HCT116 (cell line): ENCODE data around the gene CD33. TPM values are rescaled to one million over a fixed set of nuclear protein-coding genes. Genes with fewer than 3 reads are reported as not detected.

ENCODE experiments used
- ATAC-seq: fragments of 200-7000 bp; cut with Tn5 transposase; 2 replicates; pipeline ENCODE4 v1.9.1; 2020; ENCODE audit warnings: mild to moderate bottlenecking, moderate library complexity
- BruUV-seq: library from RNA; stranded (reverse); fragments of 400-500 nt; replicated peaks from 2 replicates; lab custom pipeline; 2021; lab: Mats Ljungman, UMichigan
- CTCF ChIA-PET: fragments of 300-600 bp; sonication (Branson Sonifier 250); formaldehyde crosslinking; loops from one replicate; lab custom pipeline; 2021; ENCODE audit warnings: antibody characterized with exemption; lab: Charles Lee
- POLR2A ChIA-PET: fragments of 300-600, 350-600 bp; sonication (Branson Sonifier 250); formaldehyde crosslinking; loops from one replicate; lab custom pipeline; 2021; ENCODE audit warnings: antibody characterized with exemption; lab: Charles Lee
- RAD21 ChIA-PET, 2 experiments: fragments of 300-600 bp; sonication (Branson Sonifier 250); formaldehyde crosslinking; loops; one replicate each; lab custom pipeline; 2023; ENCODE audit warnings: low total read pairs in 2 of 2; ENCODE audit not compliant: uncharacterized antibody in 2 of 2, unreplicated experiment in 2 of 2, low non-redundant PET in 1 of 2; lab: Charles Lee
- DNase-seq: peaks from one replicate; pipeline ENCODE4 v3.0.0-alpha.2; 2010; ENCODE audit warnings: low read depth, low spot score
- H2AFZ ChIP-seq: fragments of 200-600 bp; shearing (Covaris generic), sonication (generic); 2 replicates; pipeline ENCODE4 v1.6.1; 2017; ENCODE audit warnings: low read depth, mixed run types, mixed read lengths, antibody characterized with exemption, low read length; ENCODE audit not compliant: poor library complexity, severe bottlenecking
- H3K27ac ChIP-seq: 2 replicates; pipeline ENCODE4 v1.5.1; 2012; ENCODE audit warnings: low read depth, low read length
- H3K27me3 ChIP-seq: fragments of 200-600 bp; sonication (generic); 2 replicates; pipeline ENCODE4 v1.6.1; 2016; ENCODE audit warnings: mixed run types, low read length, mixed read lengths; ENCODE audit not compliant: insufficient read depth
- H3K36me3 ChIP-seq, 2 experiments: fragments of 200-500 bp in 1 of 2; fragments of 200-600 bp in 1 of 2; sonication (Bioruptor generic) in 1 of 2; sonication (generic) in 1 of 2; 2 replicates each; pipeline versions ENCODE4 v1.5.1 to v1.6.1; 2014 to 2016; ENCODE audit warnings: low read length in 2 of 2, inconsistent platforms in 1 of 2, mixed read lengths in 1 of 2, mixed run types in 1 of 2; ENCODE audit not compliant: insufficient read depth in 2 of 2, control insufficient read depth in 1 of 2
- H3K4me1 ChIP-seq, 2 experiments: fragments of 200-600 bp in 1 of 2; sonication (generic) in 1 of 2; 2 replicates each; pipeline versions ENCODE4 v1.5.1 to v1.6.1; 2012 to 2017; ENCODE audit warnings: low read length in 2 of 2, inconsistent platforms in 1 of 2, mild to moderate bottlenecking in 1 of 2, mixed read lengths in 1 of 2, mixed run types in 1 of 2, moderate library complexity in 1 of 2; ENCODE audit not compliant: insufficient read depth in 2 of 2, control insufficient read depth in 1 of 2
- H3K4me2 ChIP-seq: fragments of 200-600 bp; sonication (generic); 2 replicates; pipeline ENCODE4 v1.6.1; 2017; ENCODE audit warnings: mixed run types, low read length, mixed read lengths
- H3K4me3 ChIP-seq, 2 experiments: fragments of 200-600 bp in 1 of 2; sonication (generic) in 1 of 2; replicated peaks in 1 of 2; 2 replicates each; pipeline ENCODE4 v1.5.1; 2011 to 2016; ENCODE audit warnings: low read length in 2 of 2, control low read depth in 1 of 2, low read depth in 1 of 2, mild to moderate bottlenecking in 1 of 2, mixed read lengths in 1 of 2, mixed run types in 1 of 2
- H3K79me2 ChIP-seq: fragments of 200-600 bp; sonication (generic); 2 replicates; pipeline ENCODE4 v1.6.1; 2017; ENCODE audit warnings: mild to moderate bottlenecking, mixed run types, low read length, moderate library complexity, mixed read lengths; ENCODE audit not compliant: insufficient read depth
- H3K9ac ChIP-seq: fragments of 200-600 bp; sonication (generic); 2 replicates; pipeline ENCODE4 v1.6.1; 2016; ENCODE audit warnings: low read length, mixed read lengths
- H3K9me2 ChIP-seq: fragments of 200-600 bp; sonication (generic), shearing (Covaris generic); 2 replicates; pipeline ENCODE4 v1.6.1; 2017; ENCODE audit warnings: mixed run types, mild to moderate bottlenecking, moderate library complexity; ENCODE audit not compliant: insufficient read depth
- H3K9me3 ChIP-seq, 2 experiments: fragments of 200-500 bp in 1 of 2; fragments of 200-600 bp in 1 of 2; sonication (Bioruptor generic) in 1 of 2; sonication (generic) in 1 of 2; 2 replicates each; pipeline ENCODE4 v1.6.1; 2014 to 2017; ENCODE audit warnings: low read length in 2 of 2, mixed read lengths in 2 of 2, inconsistent platforms in 1 of 2, low read depth in 1 of 2, mild to moderate bottlenecking in 1 of 2, mixed run types in 1 of 2, moderate library complexity in 1 of 2; ENCODE audit not compliant: control insufficient read depth in 1 of 2, insufficient read depth in 1 of 2
- H4K20me1 ChIP-seq: fragments of 200-600 bp; sonication (generic), shearing (Covaris generic); 2 replicates; pipeline ENCODE4 v1.6.1; 2017; ENCODE audit warnings: mixed run types, mild to moderate bottlenecking, moderate library complexity; ENCODE audit not compliant: insufficient read depth
- CBX3 ChIP-seq: IDR thresholded peaks from 2 replicates; pipeline ENCODE4 v1.6.1; 2012; ENCODE audit warnings: low read depth
- CEBPB ChIP-seq: IDR thresholded peaks from 2 replicates; pipeline ENCODE4 v1.6.1; 2012; ENCODE audit warnings: low read depth
- ELF1 ChIP-seq: IDR thresholded peaks from 2 replicates; pipeline ENCODE4 v1.6.1; 2012; ENCODE audit warnings: low read depth, borderline replicate concordance
- EZH2 ChIP-seq: fragments of 200-600 bp; sonication (generic); IDR thresholded peaks from 2 replicates; pipeline ENCODE4 v1.6.1; 2017; ENCODE audit warnings: antibody characterized with exemption, mixed run types
- JUND ChIP-seq: IDR thresholded peaks from 2 replicates; pipeline ENCODE4 v1.6.1; 2012
- POLR2AphosphoS5 ChIP-seq: IDR thresholded peaks from 2 replicates; pipeline ENCODE4 v1.6.1; 2011; ENCODE audit warnings: mild to moderate bottlenecking, low read depth, low read length, moderate library complexity
- REST ChIP-seq: IDR thresholded peaks from 2 replicates; pipeline ENCODE4 v1.6.1; 2012; ENCODE audit warnings: low read depth
- SRF ChIP-seq: IDR thresholded peaks from 2 replicates; pipeline ENCODE4 v1.6.1; 2012; ENCODE audit warnings: low read depth
- ZFX ChIP-seq: fragments of 450-650 bp; IDR thresholded peaks from 2 replicates; pipeline ENCODE4 v1.6.1; 2017
- intact Hi-C: fragments of 100-400 bp; cut with micrococcal nuclease; formaldehyde crosslinking; loops from 2 replicates; pipeline ENCODE4 v1.10.0; 2022
- total RNA-seq: library from RNA; stranded (reverse); gene quantifications from one replicate; pipeline ENCODE4 v1.2.1, GENCODE V29; 2021; ENCODE audit not compliant: unreplicated experiment
- TF ChIP-seq, protein P1 (sequence below), 3 experiments: fragments of 200-600 bp in 1 of 3; sonication (generic) in 1 of 3; IDR thresholded peaks in 2 of 3; conservative IDR thresholded peaks in 1 of 3; 2 replicates each; pipeline ENCODE4 v1.5.1; 2012 to 2017; ENCODE audit warnings: low read depth in 2 of 3, low read length in 2 of 3, antibody characterized with exemption in 1 of 3, borderline replicate concordance in 1 of 3, control low read depth in 1 of 3, mild to moderate bottlenecking in 1 of 3, mixed read lengths in 1 of 3, mixed run types in 1 of 3, moderate library complexity in 1 of 3; ENCODE audit not compliant: insufficient read depth in 1 of 3
- TF ChIP-seq, protein P2 (sequence below): IDR thresholded peaks from 2 replicates; pipeline ENCODE4 v1.6.1; 2011; ENCODE audit warnings: mild to moderate bottlenecking, low read length, moderate library complexity; ENCODE audit not compliant: insufficient replicate concordance; ENCODE audit errors: extremely low read depth

CD33 gene
- total RNA-seq, 1 experiment from 2014 or later: 3.1 TPM

DNA sequence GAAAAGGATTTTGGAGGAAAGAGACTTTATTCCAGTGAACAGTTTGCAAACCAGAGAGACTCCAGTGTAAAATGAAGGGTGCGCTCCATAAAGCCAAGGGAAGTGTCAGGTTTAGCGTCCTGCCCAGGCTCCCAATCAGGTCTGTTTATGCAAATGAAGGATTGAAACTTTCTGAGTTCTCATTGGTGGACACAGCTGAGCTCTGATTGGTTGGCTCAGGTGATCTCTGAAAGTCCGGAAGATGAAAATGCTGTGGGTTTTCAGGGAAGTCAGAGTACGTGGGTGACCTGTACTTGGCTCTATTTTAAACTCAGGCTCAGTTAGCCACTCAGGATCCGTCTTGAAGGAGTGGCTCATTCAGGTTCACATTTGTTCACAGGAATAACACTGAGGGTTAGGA is 28.7 kb upstream of the CD33 start:
- no TSS peak for BruUV-seq
- H3K9ac ChIP-seq: no peak overlapping the region
- H3K79me2 ChIP-seq: no peaks in the 10 kb centered on the region
- no peaks in the 10 kb centered on the region for H4K20me1 ChIP-seq
- ChIA-PET RAD21 (no interaction called here), CTCF (no interaction called here)
- DNase-seq: no peak
- no peak overlapping the region for H3K4me2 ChIP-seq
- H3K9me2 ChIP-seq: no peaks in the 10 kb centered on the region
- no peak overlapping the region for H2AFZ ChIP-seq
- no peak overlapping the region for H3K4me3 ChIP-seq
- no peak for ATAC-seq
- H3K36me3 ChIP-seq: no peaks in the 10 kb centered on the region
- H3K4me1 ChIP-seq: peaks cover 9 to 14% of the 10 kb centered on the region in 2 experiments; a peak in 3 of 4 replicates
- no peaks in the 10 kb centered on the region for H3K9me3 ChIP-seq
- TF ChIP-seq, protein P1, sequence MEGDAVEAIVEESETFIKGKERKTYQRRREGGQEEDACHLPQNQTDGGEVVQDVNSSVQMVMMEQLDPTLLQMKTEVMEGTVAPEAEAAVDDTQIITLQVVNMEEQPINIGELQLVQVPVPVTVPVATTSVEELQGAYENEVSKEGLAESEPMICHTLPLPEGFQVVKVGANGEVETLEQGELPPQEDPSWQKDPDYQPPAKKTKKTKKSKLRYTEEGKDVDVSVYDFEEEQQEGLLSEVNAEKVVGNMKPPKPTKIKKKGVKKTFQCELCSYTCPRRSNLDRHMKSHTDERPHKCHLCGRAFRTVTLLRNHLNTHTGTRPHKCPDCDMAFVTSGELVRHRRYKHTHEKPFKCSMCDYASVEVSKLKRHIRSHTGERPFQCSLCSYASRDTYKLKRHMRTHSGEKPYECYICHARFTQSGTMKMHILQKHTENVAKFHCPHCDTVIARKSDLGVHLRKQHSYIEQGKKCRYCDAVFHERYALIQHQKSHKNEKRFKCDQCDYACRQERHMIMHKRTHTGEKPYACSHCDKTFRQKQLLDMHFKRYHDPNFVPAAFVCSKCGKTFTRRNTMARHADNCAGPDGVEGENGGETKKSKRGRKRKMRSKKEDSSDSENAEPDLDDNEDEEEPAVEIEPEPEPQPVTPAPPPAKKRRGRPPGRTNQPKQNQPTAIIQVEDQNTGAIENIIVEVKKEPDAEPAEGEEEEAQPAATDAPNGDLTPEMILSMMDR (IDR thresholded peaks at IDR 0.05 in 2 of 3, conservative IDR thresholded peaks at IDR 0.05 in 1 of 3; ENCODE audit: borderline replicate concordance in 1 of 3, insufficient read depth in 1 of 3, low read depth in 2 of 3, low read length in 2 of 3): no peak
- TF ChIP-seq, all 23 proteins: peak for 0
- POLR2A ChIA-PET: no interaction called here
- H3K27ac ChIP-seq: no peak overlapping the region
- H3K27me3 ChIP-seq: no peaks in the 10 kb centered on the region
- intact Hi-C loops: no loop called here

- CTCF ChIA-PET: no interaction called here
Measured at GRCh38 chr19:51198641-51199040, 26.2 kb upstream of the CD33 start.

More at GRCh38 chr19:51198641-51199040, 26.2 kb upstream of the CD33 start:
- RAD21 ChIA-PET: no interaction called here
- H3K4me3 ChIP-seq: no peak overlapping the region
- H3K9me3 ChIP-seq: no peaks in the 10 kb centered on the region
- H3K4me1 ChIP-seq: peaks cover 9 to 14% of the 10 kb centered on the region in 2 experiments; a peak in 3 of 4 replicates
- H3K27ac ChIP-seq: no peak overlapping the region
- no peak for TF ChIP-seq CEBPB
- TF ChIP-seq SRF: no peak
- TF ChIP-seq JUND: no peak
- no peak for TF ChIP-seq POLR2AphosphoS5
- no peak for TF ChIP-seq EZH2
- TF ChIP-seq, protein P2, sequence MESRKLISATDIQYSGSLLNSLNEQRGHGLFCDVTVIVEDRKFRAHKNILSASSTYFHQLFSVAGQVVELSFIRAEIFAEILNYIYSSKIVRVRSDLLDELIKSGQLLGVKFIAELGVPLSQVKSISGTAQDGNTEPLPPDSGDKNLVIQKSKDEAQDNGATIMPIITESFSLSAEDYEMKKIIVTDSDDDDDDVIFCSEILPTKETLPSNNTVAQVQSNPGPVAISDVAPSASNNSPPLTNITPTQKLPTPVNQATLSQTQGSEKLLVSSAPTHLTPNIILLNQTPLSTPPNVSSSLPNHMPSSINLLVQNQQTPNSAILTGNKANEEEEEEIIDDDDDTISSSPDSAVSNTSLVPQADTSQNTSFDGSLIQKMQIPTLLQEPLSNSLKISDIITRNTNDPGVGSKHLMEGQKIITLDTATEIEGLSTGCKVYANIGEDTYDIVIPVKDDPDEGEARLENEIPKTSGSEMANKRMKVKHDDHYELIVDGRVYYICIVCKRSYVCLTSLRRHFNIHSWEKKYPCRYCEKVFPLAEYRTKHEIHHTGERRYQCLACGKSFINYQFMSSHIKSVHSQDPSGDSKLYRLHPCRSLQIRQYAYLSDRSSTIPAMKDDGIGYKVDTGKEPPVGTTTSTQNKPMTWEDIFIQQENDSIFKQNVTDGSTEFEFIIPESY: no peak
- no peak for TF ChIP-seq REST
- no peak for TF ChIP-seq CBX3
- TF ChIP-seq ZFX: no peak
- no peak for TF ChIP-seq ELF1
- TF ChIP-seq, all 23 proteins: peak for 0
- POLR2A ChIA-PET: no interaction called here
- Histone ChIP-seq H3K9me2 (no peaks in the 10 kb centered on the region), H3K36me3 (no peaks in the 10 kb centered on the region), H3K79me2 (no peaks in the 10 kb centered on the region), H3K4me2 (no peak overlapping the region), H2AFZ (no peak overlapping the region), H3K9ac (no peak overlapping the region), H3K27me3 (no peaks in the 10 kb centered on the region), H4K20me1 (no peaks in the 10 kb centered on the region)
- DNase-seq (no peak), ATAC-seq (no peak)
- intact Hi-C loops: no loop called here
- no TSS peak for BruUV-seq
